Stomach (tissue), 9 donors: Measurements from ENCODE around the gene CYP24A1. TPM values are rescaled to one million over a fixed set of nuclear protein-coding genes. Genes with fewer than 3 reads are reported as not detected.

ENCODE experiments used
- DNase-seq, 2 donors: peaks; one replicate each; pipeline versions ENCODE4 v3.0.0 to v3.0.0-alpha.2; 2013 to 2019
- H3K27ac ChIP-seq, 5 donors: fragments of 200-600 bp in 4 of 5; sonication (generic) in 4 of 5; one replicate each; pipeline ENCODE4 v1.5.1; 2013 to 2019; ENCODE audit warnings: mild to moderate bottlenecking in 1 of 5, moderate library complexity in 1 of 5
- H3K27me3 ChIP-seq, 3 donors: fragments of 200-600 bp; sonication (generic); one replicate each; pipeline ENCODE4 v1.5.1; 2017 to 2019; ENCODE audit warnings: mixed run types in 1 of 3
- H3K36me3 ChIP-seq, 4 donors: fragments of 200-600 bp; sonication (generic); 1 replicate in 3 of 4; 2 replicates in 1 of 4; pipeline ENCODE4 v1.5.1; 2016 to 2019
- H3K4me1 ChIP-seq, 4 donors: fragments of 200-600 bp; sonication (generic); one replicate each; pipeline ENCODE4 v1.5.1; 2016 to 2019
- H3K4me3 ChIP-seq, 4 donors: fragments of 200-600 bp; sonication (generic) in 3 of 4; one replicate each; pipeline ENCODE4 v1.5.1; 2016 to 2019; ENCODE audit warnings: mild to moderate bottlenecking in 1 of 4
- H3K9me3 ChIP-seq, 4 donors: fragments of 200-600 bp; sonication (generic); one replicate each; pipeline ENCODE4 v1.5.1; 2016 to 2019
- CTCF ChIP-seq, 7 experiments: fragments of 450-650 bp in 4 of 7; fragments of 200-600 bp in 3 of 7; sonication (generic) in 3 of 7; IDR thresholded peaks; one replicate each; pipeline ENCODE4 v1.5.1; 2016 to 2019; ENCODE audit warnings: antibody characterized with exemption in 7 of 7, control low read depth in 2 of 7, mild to moderate bottlenecking in 1 of 7
- EP300 ChIP-seq: sonication (generic); formaldehyde crosslinking; IDR thresholded peaks from one replicate; pipeline ENCODE4 v1.6.1; 2017; ENCODE audit warnings: antibody characterized with exemption
- POLR2A ChIP-seq, 4 donors: fragments of 450-650 bp; IDR thresholded peaks; one replicate each; pipeline ENCODE4 v1.6.1; 2016; ENCODE audit warnings: antibody characterized with exemption in 4 of 4, control low read depth in 2 of 4, mild to moderate bottlenecking in 1 of 4, moderate library complexity in 1 of 4
- POLR2AphosphoS5 ChIP-seq, 3 donors: sonication (generic); formaldehyde crosslinking; IDR thresholded peaks; one replicate each; pipeline ENCODE4 v1.6.1; 2016; ENCODE audit warnings: antibody characterized with exemption in 3 of 3
- WGBS, 5 donors: extraction: QIAGEN DNeasy Blood & Tissue Kit in 3 of 5; methylation state at CpG; one replicate each; pipeline versions ENCODE4 v1.1.5 to v1.1.7; 2013 to 2018; 5-methylcytosine and 5-hydroxymethylcytosine counted together
- intact Hi-C: fragments of 100-400 bp; cut with DNase I; formaldehyde crosslinking; loops from one replicate; pipeline ENCODE4 v1.15.1; 2023; ENCODE audit warnings: low total_unique reads
- polyA plus RNA-seq, 3 donors: library from polyadenylated mRNA; stranded (reverse); fragments of 200-250 nt; gene quantifications; one replicate each; pipeline ENCODE4 v1.2.3, GENCODE V29; 2013
- total RNA-seq, 5 donors: library from RNA; depleted of rRNA; stranded (reverse); fragments of >200 nt; gene quantifications; one replicate each; pipeline versions ENCODE4 v1.1.0 to v1.2.3, GENCODE V29; 2014 to 2016
- donor health status: healthy with polysubstance abuse.
- donor health status: Bipolar disorder and iron deficiency.
- donor health status: healthy.

CYP24A1 gene
- total and polyA plus RNA-seq, 8 donors, result 1.2 TPM; not detected in 7

- H3K36me3 ChIP-seq, result no peaks in the 10 kb centered on the region
- H3K27me3 ChIP-seq, result no peaks in the 10 kb centered on the region
- intact Hi-C loops, result no loop called here
- peaks cover 0 to 9% (median 2%) of the 10 kb centered on the region in 4 donors for H3K4me1 ChIP-seq
- no peak overlapping the region for H3K4me3 ChIP-seq
- WGBS, 5 donors, result 23 to 49% (median 44%) methylated on average over 7 of the region's 7 CpGs
- no peaks in the 10 kb centered on the region for H3K9me3 ChIP-seq
- H3K27ac ChIP-seq, result peak overlapping the region in 1 of 5 donors; percentile 35
- peak in 1 of 2 donors; percentile 52 for DNase-seq
- TF ChIP-seq POLR2A (IDR thresholded peaks at IDR 0.05), result no peak
- TF ChIP-seq EP300, result no peak
- TF ChIP-seq POLR2AphosphoS5 (IDR thresholded peaks at IDR 0.05), result no peak
- TF ChIP-seq CTCF (IDR thresholded peaks at IDR 0.05), result no peak
These were observed 66.0 kb downstream of the CYP24A1 start for GRCh38 chr20:54107600-54108325.

- TF ChIP-seq EP300 (no peak), CTCF (IDR thresholded peaks at IDR 0.05) (no peak), POLR2AphosphoS5 (IDR thresholded peaks at IDR 0.05) (no peak), POLR2A (IDR thresholded peaks at IDR 0.05) (no peak)
- DNase-seq, result no peak
- Histone ChIP-seq H3K27me3 (no peaks in the 10 kb centered on the region), H3K27ac (no peak overlapping the region), H3K4me1 (peaks cover 0 to 9% (median 2%) of the 10 kb centered on the region in 4 donors), H3K9me3 (no peaks in the 10 kb centered on the region), H3K36me3 (no peaks in the 10 kb centered on the region), H3K4me3 (no peak overlapping the region)
- 41 to 63% (median 53%) methylated on average over 2 of the region's 2 CpGs for WGBS, 5 donors
- intact Hi-C loops, result no loop called here
These were observed 66.6 kb downstream of the CYP24A1 start for GRCh38 chr20:54107181-54107580.

- H3K36me3 ChIP-seq, result no peaks in the 10 kb centered on the region
- no peak overlapping the region for H3K27ac ChIP-seq
- WGBS, 5 donors, result 30 to 63% (median 41%) methylated on average over 4 of the region's 4 CpGs
- DNase-seq, result no peak
- no peaks in the 10 kb centered on the region for H3K9me3 ChIP-seq
- no peak for TF ChIP-seq CTCF (IDR thresholded peaks at IDR 0.05)
- TF ChIP-seq POLR2A (IDR thresholded peaks at IDR 0.05), result no peak
- TF ChIP-seq EP300, result no peak
- TF ChIP-seq POLR2AphosphoS5 (IDR thresholded peaks at IDR 0.05), result no peak
- peaks cover 0 to 9% (median 2%) of the 10 kb centered on the region in 4 donors for H3K4me1 ChIP-seq
- H3K27me3 ChIP-seq, result no peaks in the 10 kb centered on the region
- intact Hi-C loops, result no loop called here
- no peak overlapping the region for H3K4me3 ChIP-seq
These were observed 67.6 kb downstream of the CYP24A1 start for GRCh38 chr20:54106162-54106561.

- Histone ChIP-seq H3K4me3 (no peak overlapping the region), H3K9me3 (no peaks in the 10 kb centered on the region), H3K4me1 (peaks cover 0 to 9% (median 2%) of the 10 kb centered on the region in 4 donors), H3K27me3 (no peaks in the 10 kb centered on the region), H3K27ac (no peak overlapping the region), H3K36me3 (no peaks in the 10 kb centered on the region)
- TF ChIP-seq EP300 (no peak), POLR2A (IDR thresholded peaks at IDR 0.05) (no peak), POLR2AphosphoS5 (IDR thresholded peaks at IDR 0.05) (no peak)
- intact Hi-C loops, result no loop called here
- no peak for DNase-seq
- WGBS, 5 donors, result 48 to 55% (median 53%) methylated on average over 4 of the region's 4 CpGs
These were observed 68.1 kb downstream of the CYP24A1 start for GRCh38 chr20:54105653-54106052.

- Histone ChIP-seq H3K4me1 (peaks cover 0 to 9% (median 2%) of the 10 kb centered on the region in 4 donors), H3K9me3 (no peaks in the 10 kb centered on the region), H3K36me3 (no peaks in the 10 kb centered on the region), H3K4me3 (no peak overlapping the region), H3K27ac (no peak overlapping the region), H3K27me3 (no peaks in the 10 kb centered on the region)
- no peak for DNase-seq
- TF ChIP-seq POLR2AphosphoS5 (IDR thresholded peaks at IDR 0.05) (no peak), CTCF (IDR thresholded peaks at IDR 0.05) (no peak), EP300 (no peak), POLR2A (IDR thresholded peaks at IDR 0.05) (no peak)
- intact Hi-C loops, result no loop called here
- 86 to 96% (median 90%) methylated on average over 4 of the region's 4 CpGs for WGBS, 5 donors
These were observed 69.0 kb downstream of the CYP24A1 start for GRCh38 chr20:54104781-54105180.
